Right atrium auricular region (tissue), 2 donors: ENCODE results near the gene PDGFC. TPM values are rescaled to one million over a fixed set of nuclear protein-coding genes. Genes with fewer than 3 reads are reported as not detected.
A peak's percentile ranks its signal among the peaks of the same experiment; 100 is the strongest.

Experiments used
- DNase-seq: peaks from one replicate; pipeline ENCODE4 v3.0.0-alpha.2; 2019; ENCODE audit warnings: low spot score
- H3K27ac ChIP-seq, 2 donors: fragments of 200-600 bp; sonication (generic); 1 replicate in 1 of 2; 2 replicates in 1 of 2; pipeline ENCODE4 v1.5.1; 2016 to 2019
- H3K27me3 ChIP-seq, 2 donors: fragments of 200-600 bp; sonication (generic); one replicate each; pipeline versions ENCODE4 v1.5.1 to v1.6.0; 2017 to 2019
- H3K36me3 ChIP-seq: fragments of 200-600 bp; sonication (generic); one replicate; pipeline ENCODE4 v1.5.1; 2016
- H3K4me1 ChIP-seq, 2 donors: fragments of 200-600 bp; sonication (generic); one replicate each; pipeline versions ENCODE4 v1.5.1 to v1.6.0; 2017 to 2019
- H3K4me3 ChIP-seq, 2 donors: fragments of 200-600 bp; sonication (generic); 1 replicate in 1 of 2; 2 replicates in 1 of 2; pipeline ENCODE4 v1.5.1; 2017 to 2019; ENCODE audit warnings: mild to moderate bottlenecking in 1 of 2, moderate library complexity in 1 of 2
- H3K9me3 ChIP-seq, 2 donors: fragments of 200-600 bp; sonication (generic); one replicate each; pipeline ENCODE4 v1.5.1; 2019
- total RNA-seq, 2 donors: library from RNA; depleted of rRNA; stranded (reverse); fragments of >200 nt; gene quantifications; one replicate each; pipeline ENCODE4 v1.1.0, GENCODE V29; 2016
- TF ChIP-seq, protein P1 (sequence below), 2 donors: fragments of 200-600 bp; sonication (generic); IDR thresholded peaks; one replicate each; pipeline ENCODE4 v1.5.1; 2019; ENCODE audit warnings: antibody characterized with exemption in 2 of 2

Gene PDGFC, protein sequence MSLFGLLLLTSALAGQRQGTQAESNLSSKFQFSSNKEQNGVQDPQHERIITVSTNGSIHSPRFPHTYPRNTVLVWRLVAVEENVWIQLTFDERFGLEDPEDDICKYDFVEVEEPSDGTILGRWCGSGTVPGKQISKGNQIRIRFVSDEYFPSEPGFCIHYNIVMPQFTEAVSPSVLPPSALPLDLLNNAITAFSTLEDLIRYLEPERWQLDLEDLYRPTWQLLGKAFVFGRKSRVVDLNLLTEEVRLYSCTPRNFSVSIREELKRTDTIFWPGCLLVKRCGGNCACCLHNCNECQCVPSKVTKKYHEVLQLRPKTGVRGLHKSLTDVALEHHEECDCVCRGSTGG
- total RNA-seq: 10 to 100 TPM; 17.0 to 17.1 TPM

DNA sequence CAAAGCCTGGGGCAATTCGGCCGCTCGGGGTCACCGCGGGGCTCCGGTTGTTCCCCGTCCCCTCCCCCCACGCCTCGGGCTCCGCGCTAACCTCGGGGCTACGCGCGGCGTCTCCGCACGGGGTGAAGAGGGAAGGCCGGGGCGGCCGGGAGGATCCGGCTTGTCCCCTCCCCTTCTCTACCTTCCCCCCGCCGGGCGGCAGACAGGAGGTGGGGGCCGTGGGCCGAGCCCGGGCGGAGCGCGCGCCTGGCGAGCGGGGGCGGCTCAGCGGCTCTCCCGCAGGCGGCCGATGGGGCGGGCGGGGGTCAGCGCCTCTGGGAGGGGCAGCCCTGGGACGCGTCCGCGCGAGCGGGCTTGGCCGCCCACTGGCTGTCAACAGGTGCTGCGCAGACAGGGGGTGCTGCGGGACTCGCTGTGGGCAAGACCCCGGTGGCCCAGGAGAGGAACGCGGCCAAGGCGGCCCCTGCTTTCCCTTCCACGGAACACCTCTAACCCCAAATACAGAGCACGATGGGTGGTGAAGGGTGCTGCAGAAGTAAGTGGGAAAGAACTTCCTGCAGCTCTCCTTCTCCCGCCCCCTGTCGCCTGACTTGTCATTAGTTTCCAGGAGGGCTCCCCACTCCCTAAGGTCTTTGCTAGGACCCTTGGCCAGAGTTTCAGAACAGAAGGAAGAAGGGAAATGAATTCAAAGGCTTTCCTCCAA is at the start of gene PDGFC:
Gene PDGFC (minus strand): TSS at position 124 of the 703 bp plus-strand sequence. CDS start 896 bp downstream, outside the sequence.
- Histone ChIP-seq H3K27ac (peak within 1 kb of the TSS; percentile 88 to 90), H3K27me3 (no peaks in the 10 kb centered on the region), H3K36me3 (no peaks in the 10 kb centered on the region), H3K4me1 (peaks cover 0 to 38% of the 10 kb centered on the region in 2 donors), H3K4me3 (peak within 1 kb of the TSS; percentile 68 to 80), H3K9me3 (no peaks in the 10 kb centered on the region)
- peak; percentile 70 for DNase-seq
- TF ChIP-seq, protein P1, sequence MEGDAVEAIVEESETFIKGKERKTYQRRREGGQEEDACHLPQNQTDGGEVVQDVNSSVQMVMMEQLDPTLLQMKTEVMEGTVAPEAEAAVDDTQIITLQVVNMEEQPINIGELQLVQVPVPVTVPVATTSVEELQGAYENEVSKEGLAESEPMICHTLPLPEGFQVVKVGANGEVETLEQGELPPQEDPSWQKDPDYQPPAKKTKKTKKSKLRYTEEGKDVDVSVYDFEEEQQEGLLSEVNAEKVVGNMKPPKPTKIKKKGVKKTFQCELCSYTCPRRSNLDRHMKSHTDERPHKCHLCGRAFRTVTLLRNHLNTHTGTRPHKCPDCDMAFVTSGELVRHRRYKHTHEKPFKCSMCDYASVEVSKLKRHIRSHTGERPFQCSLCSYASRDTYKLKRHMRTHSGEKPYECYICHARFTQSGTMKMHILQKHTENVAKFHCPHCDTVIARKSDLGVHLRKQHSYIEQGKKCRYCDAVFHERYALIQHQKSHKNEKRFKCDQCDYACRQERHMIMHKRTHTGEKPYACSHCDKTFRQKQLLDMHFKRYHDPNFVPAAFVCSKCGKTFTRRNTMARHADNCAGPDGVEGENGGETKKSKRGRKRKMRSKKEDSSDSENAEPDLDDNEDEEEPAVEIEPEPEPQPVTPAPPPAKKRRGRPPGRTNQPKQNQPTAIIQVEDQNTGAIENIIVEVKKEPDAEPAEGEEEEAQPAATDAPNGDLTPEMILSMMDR (IDR thresholded peaks at IDR 0.05): peak; percentile 49 to 71

DNA sequence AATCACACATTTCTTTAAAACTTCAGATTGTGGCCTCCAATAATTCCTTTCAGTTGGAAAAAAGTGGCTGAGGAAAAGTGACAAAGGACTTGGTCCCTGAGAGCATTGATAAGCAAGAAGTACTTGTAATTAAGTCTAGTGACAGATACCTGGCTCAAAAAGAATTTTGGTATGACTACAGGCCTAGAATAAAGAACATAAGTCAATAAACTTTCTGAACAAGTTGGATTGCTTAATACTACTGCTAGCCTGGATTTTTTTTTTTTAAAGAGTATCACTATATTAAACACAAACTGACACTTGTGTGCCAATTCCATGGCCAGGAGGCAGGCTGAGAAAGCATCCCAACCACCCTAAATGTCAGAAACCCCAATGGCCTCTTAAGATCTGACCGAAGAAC is 49.3 kb upstream of the PDGFC start:
- no peak overlapping the region for H3K27ac ChIP-seq
- TF ChIP-seq, protein P1 (IDR thresholded peaks at IDR 0.05): no peak
- DNase-seq: no peak
- H3K4me3 ChIP-seq: no peak overlapping the region
- no peaks in the 10 kb centered on the region for H3K9me3 ChIP-seq
- no peaks in the 10 kb centered on the region for H3K4me1 ChIP-seq
- H3K27me3 ChIP-seq: no peaks in the 10 kb centered on the region
- H3K36me3 ChIP-seq: no peaks in the 10 kb centered on the region

DNA sequence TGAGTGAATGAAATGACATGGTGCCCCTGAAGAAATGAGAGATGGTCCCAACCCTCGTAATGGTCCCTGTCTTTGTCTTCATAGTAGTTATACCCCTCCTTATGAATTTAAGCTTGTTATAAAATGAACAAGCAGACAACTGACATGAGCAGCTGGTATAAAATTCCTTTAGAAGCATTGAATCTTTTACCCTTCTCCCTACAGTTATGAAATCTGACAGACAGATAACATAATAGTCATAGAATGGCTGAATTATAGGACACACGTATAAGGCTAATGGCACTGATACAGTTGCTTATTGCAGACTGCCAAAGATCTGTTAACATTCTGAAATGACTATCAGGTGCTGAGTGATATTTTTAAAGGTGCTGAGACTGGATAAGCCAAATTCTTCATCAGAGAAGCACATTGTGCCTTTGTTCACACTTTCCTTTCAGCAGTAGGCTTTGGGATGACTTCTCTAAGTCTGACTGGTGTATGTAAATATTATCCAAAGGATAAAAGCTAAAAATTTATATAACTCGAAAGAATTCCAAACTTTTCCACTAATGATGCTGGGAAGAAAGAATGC is 47.4 kb upstream of the PDGFC start:
- peaks cover 0 to 8% of the 10 kb centered on the region in 2 donors for H3K4me1 ChIP-seq
- no peak overlapping the region for H3K27ac ChIP-seq
- TF ChIP-seq, protein P1 (IDR thresholded peaks at IDR 0.05): no peak
- no peaks in the 10 kb centered on the region for H3K36me3 ChIP-seq
- no peak for DNase-seq
- no peaks in the 10 kb centered on the region for H3K9me3 ChIP-seq
- H3K4me3 ChIP-seq: no peak overlapping the region
- H3K27me3 ChIP-seq: no peaks in the 10 kb centered on the region

DNA sequence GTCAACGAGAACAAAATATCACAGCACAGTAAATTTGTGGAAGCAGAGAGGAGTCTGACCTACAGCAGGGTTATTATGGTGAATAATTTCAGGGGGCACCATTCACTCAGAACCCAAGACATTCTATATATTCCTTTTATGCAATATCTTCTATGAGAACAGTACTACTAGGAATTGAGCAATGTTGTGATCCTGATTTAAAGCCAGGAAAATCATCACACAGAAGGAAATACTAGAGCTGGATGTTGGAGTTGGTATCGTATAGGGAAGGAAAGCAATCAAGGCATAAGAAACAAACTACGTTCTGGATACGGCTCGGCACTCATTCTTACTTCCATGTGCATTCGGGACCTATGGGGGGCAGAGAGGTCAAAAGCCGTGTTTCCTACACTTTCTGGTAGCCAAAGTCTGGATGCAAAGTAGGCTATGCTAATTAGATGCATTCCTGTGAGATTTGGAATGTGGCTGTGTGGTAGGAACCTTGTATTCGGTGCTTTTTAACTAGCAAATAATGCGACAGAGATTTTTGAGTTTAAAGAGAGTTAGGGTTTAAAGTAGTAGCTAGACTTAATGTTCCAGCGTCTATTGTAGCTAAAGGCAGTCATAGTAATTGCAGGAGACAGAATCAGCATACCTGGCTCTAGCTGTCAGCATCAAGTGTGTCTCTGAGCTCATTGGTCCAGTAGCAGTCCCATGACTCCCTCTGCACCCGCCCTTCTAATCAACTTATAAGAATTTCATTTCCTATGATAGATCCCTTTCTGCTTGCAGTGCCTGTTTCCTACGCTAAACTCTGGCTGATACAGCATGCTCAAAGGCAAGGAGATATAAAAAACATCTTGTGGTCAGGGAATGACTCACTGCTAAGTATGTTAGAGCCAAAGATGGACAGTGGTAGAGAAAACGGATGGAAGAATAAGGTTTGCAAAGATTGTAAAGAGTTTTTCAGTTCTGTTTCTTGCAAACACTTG is 43.3 kb upstream of the PDGFC start:
- Histone ChIP-seq H3K4me1 (peaks cover 0 to 8% of the 10 kb centered on the region in 2 donors), H3K9me3 (no peaks in the 10 kb centered on the region), H3K36me3 (no peaks in the 10 kb centered on the region), H3K27ac (no peak overlapping the region), H3K27me3 (no peaks in the 10 kb centered on the region), H3K4me3 (no peak overlapping the region)
- no peak for DNase-seq
- TF ChIP-seq, protein P1 (IDR thresholded peaks at IDR 0.05): no peak

DNA sequence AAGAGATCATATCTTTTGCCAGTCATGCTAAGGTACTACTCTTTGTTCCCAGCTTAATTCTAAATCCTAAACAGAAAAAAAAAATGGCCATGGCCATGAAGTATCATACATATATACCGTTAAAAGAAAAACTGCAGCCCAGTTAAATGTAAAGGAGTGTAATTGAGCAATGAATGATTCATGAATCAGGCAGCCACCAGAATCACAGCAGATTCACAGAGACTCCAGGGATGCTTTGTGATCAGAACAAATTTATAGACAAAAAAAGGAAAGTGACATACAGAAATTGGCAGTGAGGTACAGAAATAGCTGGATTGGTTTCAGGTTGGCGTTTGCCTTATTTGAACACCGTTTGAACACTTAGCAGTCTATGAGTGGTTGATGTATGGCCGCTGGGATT is 42.1 kb upstream of the PDGFC start:
- Histone ChIP-seq H3K27me3 (no peaks in the 10 kb centered on the region), H3K36me3 (no peaks in the 10 kb centered on the region), H3K4me1 (peaks cover 0 to 8% of the 10 kb centered on the region in 2 donors), H3K9me3 (no peaks in the 10 kb centered on the region), H3K4me3 (no peak overlapping the region), H3K27ac (no peak overlapping the region)
- TF ChIP-seq, protein P1 (IDR thresholded peaks at IDR 0.05): no peak
- no peak for DNase-seq
